Measurements from ENCODE around the gene ZNF778. TPM values are rescaled to one million over a fixed set of nuclear protein-coding genes. Genes with fewer than 3 reads are reported as not detected.

ZNF778 gene
- total and polyA plus RNA-seq, 2 of the 13 experiments (the other 11 are each of a cell fraction or from before 2014, with no cell fraction given) = 3.8 to 7.2 TPM

- no peak for TF ChIP-seq ZNF878 (CRISPR knock-in tag; IDR thresholded peaks at IDR 0.05)
- no peak for TF ChIP-seq ATF1 (CRISPR knock-in tag; IDR thresholded peaks at IDR 0.05)
- TF ChIP-seq ZNF780A (CRISPR knock-in tag; IDR thresholded peaks at IDR 0.05) = no peak
- no peak for TF ChIP-seq ZNF414 (CRISPR knock-in tag; IDR thresholded peaks at IDR 0.05)
- TF ChIP-seq NR2F1 (CRISPR knock-in tag; IDR thresholded peaks at IDR 0.05) = peak in 1 of 2 experiments; percentile 40; a peak in 1 of 4 replicates
- 0 out of 2 replicates have a peak, but pooled peaks have one; percentile 7 for TF ChIP-seq AHDC1 (CRISPR knock-in tag; IDR thresholded peaks at IDR 0.05; ENCODE audit: borderline replicate concordance)
- TF ChIP-seq DNMT1 (CRISPR knock-in tag; IDR thresholded peaks at IDR 0.05) = no peak
- no peak for TF ChIP-seq ZNF460 (CRISPR knock-in tag; IDR thresholded peaks at IDR 0.05; ENCODE audit: borderline replicate concordance)
- no peak for TF ChIP-seq BRD4 (CRISPR knock-in tag; IDR thresholded peaks at IDR 0.05)
- no peak for TF ChIP-seq SIX4 (CRISPR knock-in tag; IDR thresholded peaks at IDR 0.05)
- no peak for TF ChIP-seq NFYB (CRISPR knock-in tag; IDR thresholded peaks at IDR 0.05)
- no peak for TF ChIP-seq ZNF33B (CRISPR knock-in tag; IDR thresholded peaks at IDR 0.05)
- no peak for TF ChIP-seq RFX5 (IDR thresholded peaks at IDR 0.05; ENCODE audit: low read depth, low read length)
- TF ChIP-seq ZSCAN21 (CRISPR knock-in tag; IDR thresholded peaks at IDR 0.05; ENCODE audit: borderline replicate concordance) = no peak
- no peak for TF ChIP-seq DZIP1 (CRISPR knock-in tag; IDR thresholded peaks at IDR 0.05)
- TF ChIP-seq DNMT3B (CRISPR knock-in tag; conservative IDR thresholded peaks at IDR 0.05) = no peak
- no peak for TF ChIP-seq MBD4 (IDR thresholded peaks at IDR 0.05; ENCODE audit: borderline replicate concordance, low read length)
- peak; percentile 67 for TF ChIP-seq CEBPG (CRISPR knock-in tag; IDR thresholded peaks at IDR 0.05)
- TF ChIP-seq FOSL2 (CRISPR knock-in tag; IDR thresholded peaks at IDR 0.05) = peak; percentile 42; the same call in 1 of the 2 replicates
- TF ChIP-seq ZNF253 (CRISPR knock-in tag; IDR thresholded peaks at IDR 0.05; ENCODE audit: borderline replicate concordance) = no peak
- TF ChIP-seq SYNCRIP (IDR thresholded peaks at IDR 0.05; ENCODE audit: insufficient read depth, low read depth, low read length) = no peak
- TF ChIP-seq JUND (CRISPR knock-in tag; IDR thresholded peaks at IDR 0.05) = 0 out of 2 replicates have a peak, but pooled peaks have one; percentile 24
Observed at GRCh38 chr16:89216315-89217137, 977 bp upstream of the ZNF778 start (continued).

Data from HepG2 (cell line).